Uterus (tissue), 4 donors: ENCODE data around the gene TRIOBP. TPM values are rescaled to one million over a fixed set of nuclear protein-coding genes. Genes with fewer than 3 reads are reported as not detected.

Experiments used
- DNase-seq, 2 donors: peaks; one replicate each; pipeline ENCODE4 v3.0.0-alpha.2; 2019 to 2020
- H3K27ac ChIP-seq, 2 donors: fragments of 200-600 bp; sonication (generic); 1 replicate in 1 of 2; 2 replicates in 1 of 2; pipeline ENCODE4 v1.5.1; 2016 to 2018
- H3K27me3 ChIP-seq, 2 donors: fragments of 200-600 bp; sonication (generic); one replicate each; pipeline ENCODE4 v1.5.1; 2018 to 2019; ENCODE audit warnings: control low read depth in 1 of 2
- H3K36me3 ChIP-seq, 2 donors: fragments of 200-600 bp; sonication (generic); one replicate each; pipeline ENCODE4 v1.5.1; 2019; ENCODE audit warnings: control low read depth in 1 of 2
- H3K4me1 ChIP-seq, 2 donors: fragments of 200-600 bp; sonication (generic); one replicate each; pipeline ENCODE4 v1.5.1; 2018 to 2019; ENCODE audit warnings: control low read depth in 1 of 2
- H3K4me3 ChIP-seq, 2 donors: fragments of 200-600 bp; sonication (generic); 1 replicate in 1 of 2; 2 replicates in 1 of 2; pipeline ENCODE4 v1.5.1; 2018 to 2019; ENCODE audit warnings: mild to moderate bottlenecking in 1 of 2
- H3K9me3 ChIP-seq, 2 donors: fragments of 200-600 bp; sonication (generic); one replicate each; pipeline ENCODE4 v1.5.1; 2019; ENCODE audit warnings: control low read depth in 1 of 2
- POLR2A ChIP-seq, 2 donors: fragments of 450-650 bp; IDR thresholded peaks; one replicate each; pipeline ENCODE4 v1.6.1; 2016; ENCODE audit warnings: antibody characterized with exemption in 2 of 2, mild to moderate bottlenecking in 1 of 2, moderate library complexity in 1 of 2
- intact Hi-C: fragments of 100-400 bp; cut with DNase I; formaldehyde crosslinking; loops from one replicate; pipeline ENCODE4 v1.15.1; 2023; ENCODE audit warnings: low total_unique reads
- total RNA-seq, 4 donors: library from RNA; depleted of rRNA in 3 of 4; stranded (reverse); fragments of >200 nt in 3 of 4; gene quantifications; one replicate each; pipeline versions ENCODE4 v1.1.0 to v1.2.4, GENCODE V29; 2014 to 2023
- TF ChIP-seq, protein P1 (sequence below), 4 experiments: fragments of 200-600 bp in 2 of 4; fragments of 450-650 bp in 2 of 4; sonication (generic) in 2 of 4; IDR thresholded peaks; one replicate each; pipeline ENCODE4 v1.5.1; 2016 to 2019; ENCODE audit warnings: antibody characterized with exemption in 4 of 4, mild to moderate bottlenecking in 2 of 4, moderate library complexity in 1 of 4
- donor health status: DM: yes; HTN: yes; CAD: no.

Gene TRIOBP, protein sequence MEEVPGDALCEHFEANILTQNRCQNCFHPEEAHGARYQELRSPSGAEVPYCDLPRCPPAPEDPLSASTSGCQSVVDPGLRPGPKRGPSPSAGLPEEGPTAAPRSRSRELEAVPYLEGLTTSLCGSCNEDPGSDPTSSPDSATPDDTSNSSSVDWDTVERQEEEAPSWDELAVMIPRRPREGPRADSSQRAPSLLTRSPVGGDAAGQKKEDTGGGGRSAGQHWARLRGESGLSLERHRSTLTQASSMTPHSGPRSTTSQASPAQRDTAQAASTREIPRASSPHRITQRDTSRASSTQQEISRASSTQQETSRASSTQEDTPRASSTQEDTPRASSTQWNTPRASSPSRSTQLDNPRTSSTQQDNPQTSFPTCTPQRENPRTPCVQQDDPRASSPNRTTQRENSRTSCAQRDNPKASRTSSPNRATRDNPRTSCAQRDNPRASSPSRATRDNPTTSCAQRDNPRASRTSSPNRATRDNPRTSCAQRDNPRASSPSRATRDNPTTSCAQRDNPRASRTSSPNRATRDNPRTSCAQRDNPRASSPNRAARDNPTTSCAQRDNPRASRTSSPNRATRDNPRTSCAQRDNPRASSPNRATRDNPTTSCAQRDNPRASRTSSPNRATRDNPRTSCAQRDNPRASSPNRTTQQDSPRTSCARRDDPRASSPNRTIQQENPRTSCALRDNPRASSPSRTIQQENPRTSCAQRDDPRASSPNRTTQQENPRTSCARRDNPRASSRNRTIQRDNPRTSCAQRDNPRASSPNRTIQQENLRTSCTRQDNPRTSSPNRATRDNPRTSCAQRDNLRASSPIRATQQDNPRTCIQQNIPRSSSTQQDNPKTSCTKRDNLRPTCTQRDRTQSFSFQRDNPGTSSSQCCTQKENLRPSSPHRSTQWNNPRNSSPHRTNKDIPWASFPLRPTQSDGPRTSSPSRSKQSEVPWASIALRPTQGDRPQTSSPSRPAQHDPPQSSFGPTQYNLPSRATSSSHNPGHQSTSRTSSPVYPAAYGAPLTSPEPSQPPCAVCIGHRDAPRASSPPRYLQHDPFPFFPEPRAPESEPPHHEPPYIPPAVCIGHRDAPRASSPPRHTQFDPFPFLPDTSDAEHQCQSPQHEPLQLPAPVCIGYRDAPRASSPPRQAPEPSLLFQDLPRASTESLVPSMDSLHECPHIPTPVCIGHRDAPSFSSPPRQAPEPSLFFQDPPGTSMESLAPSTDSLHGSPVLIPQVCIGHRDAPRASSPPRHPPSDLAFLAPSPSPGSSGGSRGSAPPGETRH (N-terminal part only)
- total RNA-seq, result 100 to 1,000 TPM in 3 of 4 donors, 10 to 100 TPM in 1; 56.2 to 177 (median 127) TPM

DNA sequence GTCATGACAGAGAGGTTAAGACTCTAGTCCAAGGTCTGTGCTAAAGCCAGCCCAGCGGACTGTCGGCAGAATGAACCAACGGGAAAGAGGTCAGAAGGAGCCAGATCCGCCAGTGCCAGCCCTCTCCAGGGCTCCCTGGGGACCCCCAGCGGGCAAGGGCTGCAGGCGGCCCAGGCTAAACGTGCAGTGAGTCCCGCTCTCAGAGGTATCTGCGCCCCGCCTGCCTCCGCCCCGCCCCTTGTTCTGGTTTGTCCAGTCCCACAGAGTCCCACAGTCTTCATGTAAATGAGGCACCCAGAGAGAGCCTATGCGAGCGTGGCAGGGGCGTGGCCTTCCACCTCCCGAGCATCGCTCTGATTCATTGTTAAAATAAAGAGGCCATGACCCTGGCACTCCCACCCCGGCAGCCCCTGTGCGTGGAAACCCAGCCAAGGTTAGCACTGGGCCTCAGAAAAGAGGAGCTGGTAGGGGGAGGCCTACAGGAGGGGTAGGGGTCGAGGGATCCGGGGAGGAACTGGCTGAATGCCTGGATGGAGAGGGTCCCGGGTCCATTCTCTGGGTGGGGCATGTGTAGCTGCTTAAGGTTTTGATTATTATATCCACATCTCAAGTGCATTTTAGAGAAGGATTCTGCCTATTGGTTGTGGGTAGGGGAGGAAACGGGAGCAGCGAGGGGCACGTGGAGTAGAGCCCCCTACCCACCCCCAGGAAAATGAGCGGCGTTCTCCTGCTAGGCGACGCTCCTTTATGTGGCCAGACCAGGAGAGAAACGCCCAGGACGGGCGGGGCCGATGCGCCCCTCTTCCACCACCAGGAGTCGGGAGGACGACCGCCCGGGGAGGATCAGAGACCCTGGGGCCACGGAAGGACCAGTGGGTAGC, at the start of gene TRIOBP:
Gene TRIOBP (plus strand): TSS at position 392 of the 881 bp plus-strand sequence. CDS start 4,318 bp downstream, outside the sequence.
- Histone ChIP-seq H3K27ac (peak within 1 kb of the TSS in 1 of 2 donors; percentile 61), H3K4me3 (no peak within 1 kb of the TSS), H3K27me3 (no peaks in the 10 kb centered on the region), H3K36me3 (no peaks in the 10 kb centered on the region), H3K9me3 (no peaks in the 10 kb centered on the region), H3K4me1 (peaks cover 0 to 3% of the 10 kb centered on the region in 2 donors)
- intact Hi-C loops, result no loop called here
- DNase-seq, result peak; percentile 91 to 94
- TF ChIP-seq POLR2A (IDR thresholded peaks at IDR 0.05), result no peak
- TF ChIP-seq, protein P1, sequence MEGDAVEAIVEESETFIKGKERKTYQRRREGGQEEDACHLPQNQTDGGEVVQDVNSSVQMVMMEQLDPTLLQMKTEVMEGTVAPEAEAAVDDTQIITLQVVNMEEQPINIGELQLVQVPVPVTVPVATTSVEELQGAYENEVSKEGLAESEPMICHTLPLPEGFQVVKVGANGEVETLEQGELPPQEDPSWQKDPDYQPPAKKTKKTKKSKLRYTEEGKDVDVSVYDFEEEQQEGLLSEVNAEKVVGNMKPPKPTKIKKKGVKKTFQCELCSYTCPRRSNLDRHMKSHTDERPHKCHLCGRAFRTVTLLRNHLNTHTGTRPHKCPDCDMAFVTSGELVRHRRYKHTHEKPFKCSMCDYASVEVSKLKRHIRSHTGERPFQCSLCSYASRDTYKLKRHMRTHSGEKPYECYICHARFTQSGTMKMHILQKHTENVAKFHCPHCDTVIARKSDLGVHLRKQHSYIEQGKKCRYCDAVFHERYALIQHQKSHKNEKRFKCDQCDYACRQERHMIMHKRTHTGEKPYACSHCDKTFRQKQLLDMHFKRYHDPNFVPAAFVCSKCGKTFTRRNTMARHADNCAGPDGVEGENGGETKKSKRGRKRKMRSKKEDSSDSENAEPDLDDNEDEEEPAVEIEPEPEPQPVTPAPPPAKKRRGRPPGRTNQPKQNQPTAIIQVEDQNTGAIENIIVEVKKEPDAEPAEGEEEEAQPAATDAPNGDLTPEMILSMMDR (IDR thresholded peaks at IDR 0.05), result peak; percentile 21 to 67 (median 58)

DNA sequence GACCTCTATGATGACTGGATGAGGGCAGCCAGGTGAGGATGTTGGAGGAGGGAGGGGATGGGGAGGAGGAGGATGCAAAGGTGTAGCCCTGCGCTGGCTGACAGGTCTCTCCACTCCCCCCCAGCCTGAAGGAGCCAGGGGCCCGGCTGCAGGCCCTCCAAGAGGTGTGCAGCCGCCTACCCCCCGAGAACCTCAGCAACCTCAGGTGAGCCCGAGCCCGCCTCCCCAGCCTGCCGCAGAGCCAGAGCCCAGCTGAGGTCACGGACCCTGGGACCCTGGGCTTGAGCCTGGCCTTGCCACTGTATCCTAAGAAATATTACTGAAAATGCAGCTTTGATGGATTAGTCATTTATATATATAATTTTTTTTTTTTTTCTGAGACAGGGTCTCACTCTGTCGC, 49.5 kb upstream of the TRIOBP start:
- DNase-seq, result no peak
- no peaks in the 10 kb centered on the region for H3K36me3 ChIP-seq
- peaks cover 0 to 4% of the 10 kb centered on the region in 2 donors for H3K4me1 ChIP-seq
- TF ChIP-seq POLR2A (IDR thresholded peaks at IDR 0.05), result no peak
- TF ChIP-seq, protein P1 (IDR thresholded peaks at IDR 0.05), result no peak
- H3K9me3 ChIP-seq, result no peaks in the 10 kb centered on the region
- intact Hi-C loops, result loop anchor here (10.0 kb wide), 1 partner anchor 147 kb away; no protein-coding TSS in a partner anchor
- H3K4me3 ChIP-seq, result no peak overlapping the region
- no peaks in the 10 kb centered on the region for H3K27me3 ChIP-seq
- H3K27ac ChIP-seq, result no peak overlapping the region

DNA sequence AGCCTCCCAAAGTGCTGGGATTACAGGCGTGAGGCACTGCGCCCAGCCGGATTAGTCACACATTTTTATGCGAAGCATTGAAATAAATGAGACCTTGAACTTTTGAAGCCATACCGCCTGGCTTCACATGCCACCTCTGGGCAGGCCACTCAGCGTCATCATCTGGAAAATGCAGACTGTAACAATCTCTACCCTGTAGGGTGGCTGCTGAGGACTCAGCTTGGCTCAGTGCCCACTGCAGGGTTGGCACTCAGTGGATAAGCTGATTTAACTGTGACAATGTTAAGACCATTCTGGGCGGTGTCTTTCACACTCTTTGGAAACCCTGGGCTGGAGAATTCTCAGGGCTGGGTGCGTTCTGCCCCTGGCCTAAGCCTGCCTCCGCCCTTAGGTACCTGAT, 48.9 kb upstream of the TRIOBP start:
- intact Hi-C loops, result loop anchor here (10.0 kb wide), 1 partner anchor 147 kb away; no protein-coding TSS in a partner anchor
- DNase-seq, result no peak

More for the DNA sequence above, 48.9 kb upstream of the TRIOBP start:
- Histone ChIP-seq H3K27ac (no peak overlapping the region), H3K4me3 (no peak overlapping the region), H3K4me1 (peaks cover 0 to 3% of the 10 kb centered on the region in 2 donors), H3K36me3 (no peaks in the 10 kb centered on the region), H3K9me3 (no peaks in the 10 kb centered on the region), H3K27me3 (no peaks in the 10 kb centered on the region)
- TF ChIP-seq POLR2A (IDR thresholded peaks at IDR 0.05), result no peak
- TF ChIP-seq, protein P1 (IDR thresholded peaks at IDR 0.05), result no peak
